COLO829 (cell line): ENCODE measurements around the gene MAP2K7.
"Not testable (repeated sequence)": the region's sequence is repeated elsewhere in the genome, so short reads cannot be mapped to it uniquely, and the experiment has no call there.

Experiments used
- DNase-seq: peaks from one replicate; pipeline ENCODE4 v3.0.0; 2012; ENCODE audit warnings: low spot score

MAP2K7 gene

GRCh38 chr19:7908078-7908699 is 4.5 kb downstream of the MAP2K7 start:
- DNase-seq, result no peak

GRCh38 chr19:7908742-7909461 is 5.2 kb downstream of the MAP2K7 start:
- DNase-seq, result no peak

- no peak for DNase-seq
Observed at GRCh38 chr19:7909471-7910067, 5.9 kb downstream of the MAP2K7 start.

GRCh38 chr19:7910321-7911161 is 6.9 kb downstream of the MAP2K7 start:
- no peak for DNase-seq

GRCh38 chr19:7911508-7912143 is 7.9 kb downstream of the MAP2K7 start:
- no peak for DNase-seq

GRCh38 chr19:7912144-7912696 is 8.5 kb downstream of the MAP2K7 start:
- no peak for DNase-seq

GRCh38 chr19:7912697-7913564 is 9.3 kb downstream of the MAP2K7 start:
- no peak for DNase-seq

- DNase-seq, result no peak
Observed at GRCh38 chr19:7913652-7914051, 10.0 kb downstream of the MAP2K7 start.

- DNase-seq, result no peak
Observed at GRCh38 chr19:7914099-7914498, 10.4 kb downstream of the MAP2K7 start.

GRCh38 chr19:7914598-7915045 is 10.9 kb downstream of the MAP2K7 start, which contains the start of gene TGFBR3L:
TGFBR3L (plus strand) TSS chr19:7914830.
- DNase-seq, result no peak

- DNase-seq, result no peak
Observed at GRCh38 chr19:7915250-7916102, 11.8 kb downstream of the MAP2K7 start.

GRCh38 chr19:7916103-7916954 is 12.7 kb downstream of the MAP2K7 start:
- no peak for DNase-seq

GRCh38 chr19:7916955-7917266 is 13.2 kb downstream of the MAP2K7 start:
- DNase-seq, result no peak

- DNase-seq, result no peak
Observed at GRCh38 chr19:7917267-7918061, 13.8 kb downstream of the MAP2K7 start.

GRCh38 chr19:7918062-7918614 is 14.5 kb downstream of the MAP2K7 start:
- DNase-seq, result not testable (repeated sequence)

GRCh38 chr19:7918615-7919421 is 15.1 kb downstream of the MAP2K7 start:
- DNase-seq, result no peak
